Renal cortical epithelial cell (primary cell): Measurements from ENCODE around the gene RTP5. TPM values are rescaled to one million over a fixed set of nuclear protein-coding genes. Genes with fewer than 3 reads are reported as not detected.

Experiments
- DNase-seq: peaks from one replicate; pipeline ENCODE4 v3.0.0-alpha.2; 2011; ENCODE audit warnings: low read depth
- total RNA-seq: library from RNA; depleted of rRNA; stranded (reverse); fragments of >200 nt; gene quantifications from 2 replicates; pipeline ENCODE4 v1.2.3, GENCODE V29; 2014

The RTP5 gene
- total RNA-seq, 1 donor from 2014 or later = not detected

DNA sequence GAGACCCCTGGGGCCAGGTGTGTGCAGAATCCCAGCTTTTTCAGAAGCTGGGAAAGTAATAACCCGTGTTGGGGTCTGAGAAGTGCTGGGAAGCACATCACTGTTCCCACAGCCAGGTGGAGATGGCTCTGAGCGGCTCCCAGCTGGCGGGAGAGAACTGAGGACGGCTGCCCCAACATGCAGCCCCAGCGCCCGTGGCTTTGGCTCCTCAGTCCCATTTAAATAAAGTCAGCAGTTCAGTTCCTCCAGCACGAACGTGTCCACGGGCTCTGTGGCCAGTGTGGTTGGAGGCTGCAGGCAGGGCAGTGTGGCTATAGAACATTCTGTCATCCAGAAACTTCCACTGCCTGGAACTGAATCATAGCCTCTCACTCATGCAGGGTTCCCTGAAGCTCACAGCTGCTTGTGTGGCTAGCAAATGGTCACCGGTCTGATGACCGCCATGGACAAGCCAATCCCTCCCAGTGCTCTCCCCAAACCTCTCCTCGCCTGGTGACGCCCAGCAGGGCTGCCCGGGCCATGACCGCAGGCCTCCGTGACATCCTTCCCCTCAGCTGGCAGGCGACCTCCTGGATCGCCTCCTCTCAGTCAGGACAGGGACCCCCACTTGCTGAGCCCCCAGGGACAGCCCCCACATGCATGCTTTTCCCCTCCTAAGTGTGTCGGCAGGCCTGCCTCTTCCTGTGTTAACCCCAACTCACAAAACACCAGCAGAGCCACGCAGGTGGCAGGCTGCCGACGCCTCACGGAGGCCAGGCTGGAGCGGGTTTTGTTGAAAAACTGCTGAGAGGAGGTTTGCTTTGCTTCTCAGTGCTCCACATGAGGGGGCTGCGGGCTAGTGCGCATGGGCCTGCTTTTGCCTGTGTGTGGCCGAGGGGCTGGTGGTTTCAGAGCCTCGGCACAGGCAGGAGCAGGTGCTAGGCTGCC is 1.3 kb downstream of the RTP5 start:
- no peak for DNase-seq

DNA sequence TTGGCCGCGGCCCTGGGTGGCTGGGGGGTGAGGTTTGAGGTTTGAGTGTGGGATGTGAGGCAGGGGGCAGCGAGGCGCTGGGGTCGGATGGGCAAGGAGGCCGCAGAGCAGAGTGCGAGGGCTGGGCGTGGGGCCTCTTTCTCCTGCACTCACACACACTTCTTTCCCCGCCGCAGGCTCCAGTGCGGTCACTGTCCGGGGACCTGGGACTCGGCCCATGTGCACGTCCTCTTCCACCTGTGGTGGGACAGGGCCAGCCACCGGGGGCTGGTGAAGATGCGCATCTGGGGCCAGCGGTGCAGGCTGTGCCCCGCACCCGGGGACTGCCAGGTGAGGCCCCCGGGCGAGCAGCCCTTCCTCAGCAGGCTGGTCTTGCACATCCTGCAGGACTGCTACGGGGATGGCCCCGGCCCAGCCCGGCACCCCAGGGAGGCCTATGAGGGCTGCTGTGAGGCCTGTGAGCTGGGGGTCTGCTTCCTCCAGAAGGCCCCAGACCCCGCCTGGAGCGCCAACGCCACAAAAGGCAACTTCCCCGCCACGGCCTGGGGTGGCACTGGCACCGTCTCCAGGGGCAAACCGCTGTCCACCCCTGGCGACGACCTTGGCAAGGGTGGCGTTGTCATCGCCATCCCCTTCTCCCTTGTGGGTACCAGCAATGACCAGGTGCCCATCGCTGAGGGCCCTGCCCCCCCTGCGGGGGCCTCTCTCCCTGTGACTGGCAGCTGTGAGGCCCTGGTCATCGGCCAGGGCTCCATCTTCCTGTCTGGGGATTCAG is 2.2 kb downstream of the RTP5 start:
- DNase-seq = no peak

DNA sequence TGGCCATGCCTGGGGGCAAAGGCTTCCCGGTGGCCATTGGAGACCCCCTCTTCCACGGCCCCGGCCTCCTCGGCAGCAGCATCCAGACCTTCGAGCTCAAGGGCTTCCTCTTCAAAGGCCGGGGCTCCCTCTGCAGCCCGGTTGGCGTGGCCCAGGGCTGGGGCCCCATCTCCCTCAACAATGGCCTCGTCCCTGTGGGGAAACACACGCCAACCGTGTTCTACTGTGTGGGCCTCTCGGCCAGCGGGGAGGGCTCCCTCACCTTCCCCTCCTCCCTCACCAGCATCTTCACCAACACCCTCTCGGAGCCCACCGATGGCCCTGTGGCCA is 2.7 kb downstream of the RTP5 start:
- DNase-seq = no peak

DNA sequence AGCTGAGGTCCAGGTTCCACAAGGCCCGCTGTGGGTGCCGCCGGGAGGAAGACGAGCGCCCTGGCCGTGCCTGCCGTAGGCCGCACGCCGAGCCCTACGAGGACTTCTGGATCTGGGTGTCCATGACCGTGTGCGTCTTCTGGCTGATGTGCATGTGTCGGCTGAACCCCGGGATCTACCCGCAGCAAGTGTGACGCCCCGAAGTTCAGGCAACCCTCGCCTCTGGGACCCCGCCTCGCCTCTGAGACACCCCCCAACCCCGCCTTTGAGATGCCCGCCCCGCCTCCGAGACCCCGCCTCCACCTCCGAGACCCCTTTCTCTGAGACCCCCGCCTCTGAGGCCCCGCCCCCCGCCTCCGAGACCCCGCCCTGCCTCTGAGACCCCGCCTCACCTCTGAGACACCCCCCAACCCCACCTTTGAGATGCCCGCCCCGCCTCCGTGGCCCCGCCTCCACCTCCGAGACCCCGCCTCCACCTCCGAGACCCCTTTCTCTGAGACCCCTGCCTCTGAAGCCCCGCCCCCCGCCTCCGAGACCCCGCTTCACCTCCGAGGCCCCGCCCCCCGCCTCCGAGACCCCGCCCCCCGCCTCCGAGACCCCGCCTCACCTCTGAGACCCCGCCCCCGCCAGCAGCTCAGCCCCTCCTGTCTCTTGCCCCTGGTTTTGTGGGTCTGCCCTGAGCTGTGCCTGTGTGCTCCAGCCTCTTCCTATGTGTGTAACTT is 3.7 kb downstream of the RTP5 start:
- DNase-seq = no peak

DNA sequence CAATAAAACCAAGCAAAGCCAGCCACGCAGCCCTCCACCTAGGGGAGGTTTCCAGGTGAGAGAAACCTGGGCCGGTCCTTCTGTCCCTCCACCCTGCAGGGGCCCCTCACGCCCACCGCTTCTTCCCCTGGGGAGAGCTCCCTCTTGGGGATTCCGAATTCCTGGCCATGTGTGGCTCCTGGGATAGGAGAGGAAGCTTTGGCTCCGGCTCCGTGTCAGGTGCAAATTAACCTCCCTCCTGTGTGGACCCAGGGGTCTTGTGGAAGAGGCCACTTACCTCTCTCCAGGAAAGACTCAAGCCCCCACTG is 4.2 kb downstream of the RTP5 start:
- no peak for DNase-seq

DNA sequence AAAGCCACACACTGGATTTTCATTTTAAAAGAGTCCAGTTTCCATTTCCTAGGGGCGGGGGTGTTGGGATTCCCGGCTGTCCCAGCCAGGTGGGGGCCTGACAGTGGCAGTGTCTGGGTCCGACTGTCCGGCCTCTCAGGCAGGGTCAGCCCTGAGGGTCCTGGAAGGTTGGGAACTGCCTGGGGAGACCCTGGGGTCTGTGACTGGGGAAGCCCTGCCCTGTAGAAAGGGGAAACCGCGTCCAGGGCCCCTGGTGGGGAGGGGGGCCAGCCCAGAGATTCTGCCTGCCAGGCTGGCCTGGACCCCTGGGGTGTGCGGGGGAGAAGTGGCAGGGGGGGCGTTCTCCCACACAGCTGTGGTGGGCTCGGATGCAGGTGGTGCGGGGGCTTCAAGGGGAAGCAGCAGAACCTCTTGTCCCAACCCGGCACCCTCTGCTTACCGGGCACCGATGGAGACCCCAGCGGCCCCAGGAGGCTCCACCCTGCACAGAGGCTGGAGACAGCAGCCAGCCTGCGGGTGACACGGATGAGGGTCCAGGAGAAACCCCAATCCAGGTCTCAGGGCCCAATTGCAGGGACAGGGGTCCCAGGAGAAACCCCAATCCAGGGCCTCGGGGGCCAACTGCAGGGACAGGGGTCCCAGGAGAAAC is 4.9 kb downstream of the RTP5 start:
- DNase-seq = no peak

DNA sequence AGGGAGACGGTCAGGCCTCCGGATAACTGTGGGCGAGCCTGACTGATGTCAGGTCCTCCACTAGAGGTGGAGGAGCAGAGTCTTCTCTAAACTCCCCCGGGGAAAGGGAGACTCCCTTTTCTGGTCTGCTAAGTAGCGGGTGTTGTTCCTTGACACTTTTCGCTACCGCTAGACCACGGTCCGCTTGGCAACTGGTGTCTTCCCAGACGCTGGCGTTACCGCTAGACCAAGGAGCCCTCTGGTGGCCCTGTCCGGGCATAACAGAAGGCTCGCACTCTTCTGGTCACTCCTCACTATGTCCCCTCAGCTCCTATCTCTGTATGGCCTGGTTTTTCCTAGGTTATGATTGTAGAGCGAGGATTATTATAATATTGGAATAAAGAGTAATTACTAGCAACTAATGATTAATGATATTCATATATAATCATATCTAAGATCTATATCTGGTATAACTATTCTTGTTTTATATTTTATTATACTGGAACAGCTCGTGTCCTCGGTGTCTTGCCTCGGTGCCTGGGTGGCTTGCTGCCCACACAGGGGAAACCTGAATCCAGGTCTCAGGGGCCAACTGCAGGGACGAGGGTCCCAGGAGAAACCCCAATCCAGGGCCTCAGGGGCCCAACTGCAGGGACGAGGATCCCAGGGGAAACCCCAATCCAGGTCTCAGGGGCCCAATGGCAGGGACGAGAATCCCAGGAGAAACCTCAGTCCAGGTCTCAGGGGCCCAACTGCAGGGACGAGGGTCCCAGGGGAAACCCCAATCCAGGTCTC is 6.4 kb downstream of the RTP5 start:
- DNase-seq = peak; percentile 20

DNA sequence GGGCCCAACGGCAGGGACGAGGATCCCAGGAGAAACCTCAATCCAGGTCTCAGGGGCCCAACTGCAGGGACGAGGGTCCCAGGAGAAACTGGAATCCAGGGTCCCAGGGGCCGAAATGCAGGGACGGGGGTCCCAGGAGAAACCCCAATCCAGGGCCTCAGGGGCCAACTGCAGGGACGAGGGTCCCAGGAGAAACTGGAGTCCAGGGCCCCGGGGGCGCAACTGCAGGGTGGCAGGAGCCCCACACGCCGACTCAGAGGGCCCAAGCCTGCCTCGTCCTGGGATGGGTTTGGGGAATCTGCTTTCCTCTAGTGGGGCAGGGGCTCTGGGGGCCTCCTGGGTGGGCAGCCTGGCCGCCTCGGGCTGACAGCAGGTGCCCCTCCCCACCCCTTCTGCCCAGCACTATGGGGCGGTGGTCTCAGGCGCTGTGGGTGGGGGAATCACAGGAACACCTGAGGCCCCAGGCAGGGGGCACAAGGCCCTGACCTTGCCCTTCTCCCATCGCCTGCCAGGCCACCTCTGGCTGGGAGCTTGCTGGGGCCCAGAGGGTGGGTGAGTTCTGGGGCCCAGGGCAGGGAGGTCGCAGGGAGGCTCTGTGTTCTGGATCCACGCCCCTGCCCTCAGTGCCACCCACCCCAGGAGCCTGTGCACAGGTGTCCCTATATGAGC is 7.1 kb downstream of the RTP5 start:
- DNase-seq = no peak

DNA sequence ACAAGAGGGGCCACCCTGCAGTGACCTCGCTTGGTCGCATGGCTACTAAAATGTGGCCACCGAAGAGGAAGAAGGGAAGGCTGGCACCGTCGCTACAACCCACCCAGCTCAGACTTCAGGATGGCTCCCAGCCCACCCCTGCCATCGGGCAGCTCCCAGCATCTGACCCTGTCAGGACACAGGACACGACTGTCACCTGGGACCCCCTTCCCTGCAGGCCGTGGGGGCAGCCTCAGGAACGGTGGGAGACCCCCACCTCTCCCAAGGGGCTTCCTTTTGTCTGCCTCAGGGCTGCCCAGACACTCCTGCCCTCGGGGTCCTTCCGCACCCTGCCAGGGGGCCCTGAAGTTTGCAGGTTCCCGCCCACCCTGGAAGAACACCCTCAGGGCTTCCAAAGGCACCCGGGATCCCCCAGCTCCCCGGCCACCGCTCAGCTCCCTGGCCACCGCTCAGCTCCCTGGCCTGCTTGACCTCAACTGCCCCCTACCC is 7.7 kb downstream of the RTP5 start:
- DNase-seq = no peak

DNA sequence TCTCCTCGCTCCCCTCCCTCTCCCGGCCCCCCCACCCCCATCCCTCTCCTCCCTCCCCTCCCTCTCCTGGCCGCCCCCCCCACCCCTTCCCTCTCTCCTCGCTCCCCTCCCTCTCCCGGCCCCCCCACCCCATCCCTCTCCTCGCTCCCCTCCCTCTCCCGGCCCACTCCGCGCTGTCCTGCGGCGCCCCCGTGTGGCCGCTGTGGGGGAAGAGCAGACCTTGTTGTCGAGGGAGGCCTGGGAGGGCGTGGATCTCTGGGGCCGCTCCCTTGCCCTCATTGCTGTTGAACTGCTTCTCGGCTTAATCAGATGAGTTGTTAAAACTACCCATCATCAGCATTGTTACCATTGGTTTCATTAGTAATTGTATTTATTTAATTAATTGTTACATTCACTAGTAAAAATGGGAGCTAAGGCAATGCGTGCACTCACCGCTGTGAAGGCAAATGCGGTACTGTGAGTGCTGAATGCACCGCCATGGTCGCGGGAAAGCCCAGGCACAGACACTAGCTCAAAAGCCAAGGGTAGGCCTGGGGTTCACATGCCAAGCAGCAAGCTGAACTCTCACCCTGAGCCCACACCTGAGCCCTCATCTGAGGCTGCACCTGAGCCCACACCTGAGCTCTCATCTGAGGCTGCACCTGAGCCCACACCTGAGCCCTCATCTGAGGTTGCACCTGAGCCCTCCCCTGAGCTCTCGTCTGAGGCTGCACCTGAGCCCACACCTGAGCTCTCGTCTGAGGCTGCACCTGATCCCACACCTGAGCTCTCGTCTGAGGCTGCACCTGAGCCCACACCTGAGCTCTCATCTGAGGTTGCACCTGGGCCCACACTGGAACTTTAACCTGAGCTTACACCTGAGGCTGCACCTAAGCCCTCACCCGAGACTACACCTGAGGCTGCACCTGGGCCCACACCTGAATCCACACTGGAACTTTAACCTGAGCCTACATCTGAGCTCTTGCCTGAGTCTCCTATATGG is 8.8 kb downstream of the RTP5 start:
- no peak for DNase-seq

DNA sequence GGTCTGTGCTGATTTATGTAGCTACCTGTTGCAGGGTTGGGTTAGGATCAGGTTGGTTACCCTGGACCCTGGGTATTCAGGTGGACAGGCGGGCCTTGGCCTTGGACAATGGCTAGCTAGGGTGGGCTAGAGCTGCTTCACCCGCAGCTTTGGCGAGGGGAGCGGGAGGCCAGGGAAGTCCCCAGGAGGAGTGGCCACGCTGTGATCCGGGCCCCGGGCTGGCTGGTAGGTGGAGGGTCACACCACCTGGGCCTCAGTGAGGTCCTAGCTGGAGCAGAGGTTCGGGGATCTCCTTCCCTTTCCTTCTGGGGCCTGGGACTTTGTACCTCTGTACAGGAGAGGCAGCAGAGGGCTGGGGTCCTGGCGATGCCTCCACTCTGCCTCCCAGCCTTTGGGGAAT is 9.8 kb downstream of the RTP5 start:
- no peak for DNase-seq

DNA sequence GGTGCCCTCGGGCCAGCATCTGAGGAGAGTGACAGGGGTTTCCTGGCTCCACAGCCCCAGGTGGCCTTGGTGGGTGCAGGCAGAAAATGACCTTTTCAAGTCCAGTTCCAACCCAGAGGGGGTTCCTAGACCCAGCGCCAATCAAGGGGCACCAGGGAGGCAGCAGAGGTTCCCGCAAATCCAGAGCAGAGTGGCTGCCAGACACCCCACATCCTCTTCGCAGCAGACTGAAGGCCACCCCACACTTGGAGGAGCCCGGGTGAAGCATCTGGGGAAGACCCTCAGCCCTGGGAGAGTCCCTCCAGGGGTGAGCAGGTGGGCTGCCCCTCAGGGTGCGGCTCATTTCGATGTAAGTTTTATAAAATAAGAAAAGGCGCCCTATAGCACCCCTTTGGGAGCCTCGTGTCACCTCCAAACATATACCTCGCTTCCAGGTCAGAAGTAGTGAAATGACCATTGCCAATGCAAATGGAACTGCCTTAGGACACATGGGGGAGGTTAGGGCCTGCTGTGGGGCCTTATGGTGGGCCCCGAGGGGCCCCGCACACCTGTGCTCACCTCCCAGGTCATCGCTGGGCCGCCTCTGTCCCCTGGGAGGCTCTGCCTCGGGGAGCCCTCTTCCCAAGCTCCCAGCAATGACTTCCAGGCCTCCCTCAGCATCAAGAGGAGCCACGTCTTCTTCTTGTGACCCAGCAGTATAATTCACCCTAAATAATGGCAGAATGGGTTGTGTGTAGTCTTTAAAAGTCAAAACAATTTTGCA is 11.0 kb downstream of the RTP5 start:
- no peak for DNase-seq

DNA sequence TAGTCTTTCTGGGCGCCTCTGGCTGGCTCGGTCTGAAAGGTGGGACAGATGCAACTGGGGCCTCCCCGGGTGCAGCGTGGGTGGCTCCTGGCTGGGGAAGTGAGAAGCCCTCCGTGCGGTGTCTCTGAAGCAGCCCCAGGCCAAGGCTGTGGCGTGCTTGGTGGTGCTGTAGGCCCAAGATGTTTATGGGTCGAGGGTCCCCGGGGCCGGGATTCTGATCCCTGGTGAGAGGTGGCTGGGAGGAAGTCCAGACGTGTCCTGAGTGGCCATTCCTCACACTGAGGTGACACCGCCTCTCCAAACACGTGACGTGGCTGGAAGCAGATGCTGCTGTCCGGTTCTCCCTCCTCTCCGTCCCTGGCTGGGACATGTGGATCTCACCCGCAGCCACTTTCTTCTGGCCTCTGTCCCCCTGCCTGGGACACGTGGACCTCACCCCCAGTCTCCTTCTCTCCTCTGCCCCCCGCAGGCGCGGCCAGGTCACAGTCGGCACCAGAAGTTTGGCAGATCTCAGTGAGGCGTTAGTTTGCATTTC is 12.6 kb downstream of the RTP5 start:
- DNase-seq = no peak

DNA sequence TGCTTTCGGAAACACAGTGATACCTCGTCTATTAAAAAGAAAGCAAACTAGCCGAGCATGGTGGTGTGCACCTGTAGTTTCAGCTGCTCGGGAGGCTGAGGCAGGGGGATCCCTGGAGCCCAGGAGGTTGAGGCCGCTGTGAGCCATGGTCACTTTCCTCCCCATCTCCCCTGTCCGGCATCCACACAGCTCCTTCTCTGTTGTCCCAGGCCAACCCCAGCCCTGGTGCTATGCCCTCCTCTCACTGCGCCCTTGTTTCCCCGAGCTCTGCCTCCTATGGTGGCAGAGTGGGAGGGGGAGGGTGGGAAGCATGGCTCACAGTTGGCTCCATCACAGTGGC is 15.4 kb downstream of the RTP5 start:
- no peak for DNase-seq

DNA sequence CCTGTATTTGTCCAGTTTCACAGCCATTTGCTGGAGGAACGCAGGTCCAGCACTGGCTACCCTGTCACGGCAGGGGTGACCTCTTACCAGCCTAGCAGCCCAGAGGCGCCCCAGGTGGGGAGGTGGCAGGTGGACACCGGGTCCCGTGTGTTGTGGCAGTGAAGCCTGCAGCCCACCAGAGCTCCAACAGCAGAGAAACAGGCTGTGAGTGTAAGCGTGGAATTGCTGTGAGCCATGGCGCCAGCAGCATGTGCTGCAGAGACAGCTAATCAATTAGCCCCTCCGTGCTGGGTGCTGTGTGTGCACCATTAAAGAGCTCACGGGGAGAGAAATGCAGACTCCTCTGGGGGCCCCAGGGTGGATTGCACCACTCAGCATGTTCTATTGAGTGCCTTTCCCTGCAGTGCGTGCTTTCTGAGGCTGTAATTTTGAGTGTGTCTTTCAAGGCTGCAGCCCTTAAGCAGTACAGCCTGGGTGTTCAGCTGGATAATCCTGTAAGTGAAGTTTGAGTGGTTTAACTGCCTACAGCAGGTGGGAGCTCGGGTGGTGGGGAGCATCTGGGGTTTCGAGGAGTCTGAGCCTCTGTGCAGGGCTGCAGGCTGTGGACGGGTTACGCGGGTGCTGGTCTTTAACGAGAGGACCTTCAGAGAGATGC is 15.9 kb downstream of the RTP5 start:
- no peak for DNase-seq

DNA sequence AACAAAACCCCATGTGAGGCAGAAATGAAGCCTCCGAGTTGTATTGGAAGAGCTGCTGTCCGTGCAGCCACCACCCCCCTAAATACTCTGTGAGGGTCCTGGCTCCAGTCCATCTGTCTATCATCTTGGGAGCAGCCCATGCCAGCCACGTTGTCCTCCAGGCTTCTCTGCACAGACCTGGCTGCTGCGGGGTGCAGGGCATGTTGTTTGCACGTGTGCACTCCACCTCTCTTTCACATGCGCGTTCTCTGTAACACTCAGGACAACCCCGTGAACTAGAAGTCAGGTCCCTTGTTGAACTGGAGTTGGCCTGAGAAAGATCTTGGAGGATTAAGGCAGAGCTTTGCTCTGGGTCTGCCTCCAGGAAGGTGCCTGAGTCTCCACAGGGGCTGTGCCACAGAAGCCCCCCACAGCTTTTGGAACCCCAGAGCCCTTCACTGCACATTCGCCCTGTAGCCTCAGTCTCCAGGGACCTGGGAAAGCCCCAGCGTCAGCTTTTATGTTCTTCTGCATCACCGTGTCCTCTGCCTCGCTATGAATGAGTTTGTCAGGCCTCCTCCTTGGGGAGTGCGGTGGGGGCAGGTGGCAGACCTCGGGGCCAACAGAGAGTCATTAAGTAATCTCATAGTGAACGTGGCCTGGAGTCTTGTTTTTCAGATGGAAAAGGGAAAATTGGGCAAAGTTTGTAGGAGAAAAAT is 16.6 kb downstream of the RTP5 start:
- DNase-seq = no peak

DNA sequence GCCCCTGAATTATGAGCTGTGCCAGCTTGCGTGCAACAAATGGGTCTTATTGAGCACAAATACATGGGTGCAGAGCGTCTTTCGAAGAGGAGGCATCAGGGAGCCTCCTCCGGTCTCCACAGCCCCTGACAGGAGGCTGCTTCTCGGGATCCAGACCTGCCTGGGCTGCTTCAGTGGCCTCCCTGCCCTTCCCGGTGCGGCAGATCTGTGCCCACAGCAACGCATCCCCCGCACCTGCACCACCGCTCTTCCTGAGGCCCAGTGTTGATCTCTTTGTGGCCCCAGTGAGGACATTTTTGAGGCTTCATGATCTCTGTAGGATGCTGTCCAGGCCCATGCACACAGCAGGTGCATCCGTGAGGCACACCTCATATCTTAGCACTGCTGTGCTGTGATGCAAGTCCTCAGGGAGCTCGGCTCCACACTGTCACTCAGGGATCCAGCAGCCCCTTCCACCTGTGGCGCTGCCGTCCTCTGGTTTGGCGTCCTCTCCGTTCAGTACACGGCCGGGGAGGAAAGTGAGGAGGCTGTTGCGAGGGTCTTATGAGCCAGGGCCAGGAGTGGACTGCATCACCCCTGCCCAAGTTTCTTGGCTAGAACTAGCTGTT is 17.4 kb downstream of the RTP5 start:
- DNase-seq = no peak
